Keratinocyte (primary cell): ENCODE measurements around the gene FAM114A1. TPM values are rescaled to one million over a fixed set of nuclear protein-coding genes. Genes with fewer than 3 reads are reported as not detected.

Source experiments
- DNase-seq: peaks from one replicate; pipeline ENCODE4 v3.0.0-alpha.2; 2011; ENCODE audit warnings: low read depth, missing footprints, low spot score
- FAIRE-seq: peaks from 2 replicates; lab custom pipeline; 2011; peaks lifted over from hg19 to GRCh38; lab: Jason Lieb, UNC
- H2AFZ ChIP-seq: 2 replicates; pipeline ENCODE4 v1.6.0; 2012; ENCODE audit warnings: low read length, control low read depth, inconsistent platforms; ENCODE audit not compliant: control insufficient read depth
- H3K27ac ChIP-seq: 2 replicates; pipeline ENCODE4 v1.5.1; 2011; ENCODE audit warnings: low read length; ENCODE audit not compliant: control insufficient read depth, insufficient read depth
- H3K27me3 ChIP-seq: 3 replicates; pipeline ENCODE4 v1.6.0; 2011; ENCODE audit warnings: low read length; ENCODE audit not compliant: control insufficient read depth, insufficient read depth; ENCODE audit errors: extremely low read depth
- H3K36me3 ChIP-seq, 2 experiments: 2 replicates in 1 of 2; 3 replicates in 1 of 2; pipeline ENCODE4 v1.5.1; 2011; ENCODE audit warnings: low read length in 2 of 2, mild to moderate bottlenecking in 1 of 2; ENCODE audit not compliant: control insufficient read depth in 2 of 2, insufficient read depth in 2 of 2; ENCODE audit errors: extremely low read depth in 1 of 2
- H3K4me1 ChIP-seq: 3 replicates; pipeline ENCODE4 v1.5.1; 2011; ENCODE audit warnings: low read length; ENCODE audit not compliant: control insufficient read depth, insufficient read depth; ENCODE audit errors: extremely low read depth
- H3K4me2 ChIP-seq: 3 replicates; pipeline ENCODE4 v1.6.0; 2011; ENCODE audit warnings: low read depth, low read length; ENCODE audit not compliant: control insufficient read depth, insufficient read depth; ENCODE audit errors: extremely low read depth
- H3K4me3 ChIP-seq, 3 experiments: fragments of 200-600 bp in 1 of 3; sonication (generic) in 1 of 3; 2 replicates in 2 of 3; 3 replicates in 1 of 3; pipeline ENCODE4 v1.5.1; 2011 to 2016; ENCODE audit warnings: low read length in 3 of 3, mild to moderate bottlenecking in 3 of 3, control low read depth in 2 of 3, inconsistent platforms in 1 of 3, low read depth in 1 of 3, mixed read lengths in 1 of 3, mixed run types in 1 of 3, moderate library complexity in 1 of 3; ENCODE audit not compliant: control insufficient read depth in 2 of 3, insufficient read depth in 2 of 3; ENCODE audit errors: extremely low read depth in 1 of 3
- H3K79me2 ChIP-seq: 2 replicates; pipeline ENCODE4 v1.6.0; 2012; ENCODE audit warnings: low read length; ENCODE audit not compliant: control insufficient read depth, insufficient read depth
- H3K9ac ChIP-seq: 3 replicates; pipeline ENCODE4 v1.6.0; 2011; ENCODE audit warnings: low read length; ENCODE audit not compliant: control insufficient read depth, insufficient read depth; ENCODE audit errors: extremely low read depth
- H3K9me1 ChIP-seq: 3 replicates; pipeline ENCODE4 v1.6.0; 2011; ENCODE audit warnings: low read length; ENCODE audit not compliant: control insufficient read depth, insufficient read depth; ENCODE audit errors: extremely low read depth
- H3K9me3 ChIP-seq: 2 replicates; pipeline ENCODE4 v1.5.1; 2012; ENCODE audit warnings: low read depth, low read length; ENCODE audit not compliant: control insufficient read depth
- H4K20me1 ChIP-seq: 3 replicates; pipeline ENCODE4 v1.6.0; 2011; ENCODE audit warnings: low read length; ENCODE audit not compliant: control insufficient read depth, insufficient read depth; ENCODE audit errors: extremely low read depth
- CTCF ChIP-seq, 3 experiments: IDR thresholded peaks in 1 of 3; conservative IDR thresholded peaks in 1 of 3; optimal IDR thresholded peaks in 1 of 3; 2 replicates in 2 of 3; 3 replicates in 1 of 3; pipeline versions ENCODE3 to v1.5.1; 2011; ENCODE audit warnings: low read length in 3 of 3, mild to moderate bottlenecking in 3 of 3, moderate library complexity in 2 of 3, control low read depth in 1 of 3, inconsistent platforms in 1 of 3; ENCODE audit not compliant: insufficient read depth in 2 of 3; ENCODE audit errors: extremely low read depth in 1 of 3
- EZH2 ChIP-seq: IDR thresholded peaks from one replicate; pipeline ENCODE4 v1.6.1; 2012; ENCODE audit warnings: inconsistent platforms, mild to moderate bottlenecking, low read length, moderate library complexity
- dilution Hi-C: fragments of 300-500 bp; cut with MboI; formaldehyde crosslinking; loops from one replicate; pipeline ENCODE4 v1.7.0; 2020; ENCODE audit warnings: low sequenced_read_pairs; ENCODE audit not compliant: extremely low pct_ligation_motif_present
- polyA plus RNA-seq, 5 experiments: library from polyadenylated mRNA; depleted of rRNA in 3 of 5; stranded (reverse) in 3 of 5; stranded (forward) in 1 of 5; unstranded in 1 of 5; fragments of >200 nt; gene quantifications; 1 replicate in 1 of 5; 2 replicates in 3 of 5; 3 replicates in 1 of 5; pipeline versions ENCODE4 v1.2.1 to v1.2.3, GENCODE V29; 2011 to 2012; ENCODE audit warnings: missing spikeins in 2 of 5, low read depth in 1 of 5, low replicate concordance in 1 of 5

The FAM114A1 gene
- polyA plus RNA-seq, 1 donor (not counting 4 experiments of a cell fraction or from before 2014, with no cell fraction given): 47.2 TPM

GRCh38 chr4:38990241-38990640 lies 122.6 kb downstream of the FAM114A1 start:
- TF ChIP-seq CTCF (optimal IDR thresholded peaks at IDR 0.05 in 1 of 3, IDR thresholded peaks at IDR 0.05 in 1 of 3, conservative IDR thresholded peaks at IDR 0.05 in 1 of 3; ENCODE audit: extremely low read depth in 1 of 3, insufficient read depth in 2 of 3, low read length in 3 of 3): no peak
- TF ChIP-seq EZH2: no peak
- Histone ChIP-seq H3K79me2 (no peaks in the 10 kb centered on the region), H3K27me3 (no peaks in the 10 kb centered on the region), H3K9me3 (no peaks in the 10 kb centered on the region), H3K4me3 (no peak overlapping the region), H4K20me1 (no peaks in the 10 kb centered on the region), H3K4me2 (no peak overlapping the region), H3K9ac (no peak overlapping the region), H3K27ac (no peak overlapping the region), H3K36me3 (no peaks in the 10 kb centered on the region), H2AFZ (no peak overlapping the region), H3K9me1 (no peaks in the 10 kb centered on the region), H3K4me1 (no peaks in the 10 kb centered on the region)
- dilution Hi-C loops: no loop called here
- FAIRE-seq (no peak), DNase-seq (no peak)

- dilution Hi-C loops: no loop called here
These were observed 126.1 kb downstream of the FAM114A1 start for GRCh38 chr4:38993683-38994082.

More at GRCh38 chr4:38993683-38994082, 126.1 kb downstream of the FAM114A1 start:
- H4K20me1 ChIP-seq: no peaks in the 10 kb centered on the region
- no peaks in the 10 kb centered on the region for H3K27me3 ChIP-seq
- no peaks in the 10 kb centered on the region for H3K79me2 ChIP-seq
- no peak overlapping the region for H3K4me2 ChIP-seq
- DNase-seq (no peak), FAIRE-seq (no peak)
- H3K9ac ChIP-seq: no peak overlapping the region
- H2AFZ ChIP-seq: no peak overlapping the region
- H3K9me1 ChIP-seq: no peaks in the 10 kb centered on the region
- no peaks in the 10 kb centered on the region for H3K36me3 ChIP-seq
- H3K4me1 ChIP-seq: no peaks in the 10 kb centered on the region
- no peak overlapping the region for H3K4me3 ChIP-seq
- no peak overlapping the region for H3K27ac ChIP-seq
- TF ChIP-seq EZH2 (no peak), CTCF (optimal IDR thresholded peaks at IDR 0.05 in 1 of 3, IDR thresholded peaks at IDR 0.05 in 1 of 3, conservative IDR thresholded peaks at IDR 0.05 in 1 of 3; ENCODE audit: extremely low read depth in 1 of 3, insufficient read depth in 2 of 3, low read length in 3 of 3) (peak in 1 of 3 experiments; percentile 13)
- H3K9me3 ChIP-seq: no peaks in the 10 kb centered on the region
